Suprapubic skin (tissue), 4 donors: Measurements from ENCODE around the gene METTL5. TPM values are rescaled to one million over a fixed set of nuclear protein-coding genes. Genes with fewer than 3 reads are reported as not detected.
"Not testable (repeated sequence)": the region's sequence is repeated elsewhere in the genome, so short reads cannot be mapped to it uniquely, and the experiment has no call there.

Source experiments
- DNase-seq, 2 donors: peaks; one replicate each; pipeline ENCODE4 v3.0.0-alpha.2; 2019; ENCODE audit warnings: low spot score in 2 of 2
- H3K27ac ChIP-seq: fragments of 200-600 bp; sonication (generic); one replicate; pipeline ENCODE4 v1.5.1; 2019
- H3K27me3 ChIP-seq: fragments of 200-600 bp; sonication (generic); one replicate; pipeline ENCODE4 v1.5.1; 2019
- H3K36me3 ChIP-seq: fragments of 200-600 bp; sonication (generic); one replicate; pipeline ENCODE4 v1.5.1; 2019
- H3K4me1 ChIP-seq: fragments of 200-600 bp; sonication (generic); one replicate; pipeline ENCODE4 v1.5.1; 2019
- H3K4me3 ChIP-seq: fragments of 200-600 bp; sonication (generic); one replicate; pipeline ENCODE4 v1.5.1; 2019; ENCODE audit warnings: mild to moderate bottlenecking
- H3K9me3 ChIP-seq: fragments of 200-600 bp; sonication (generic); one replicate; pipeline ENCODE4 v1.5.1; 2019
- EP300 ChIP-seq: sonication (generic); formaldehyde crosslinking; IDR thresholded peaks from one replicate; pipeline ENCODE4 v1.6.1; 2017; ENCODE audit warnings: antibody characterized with exemption
- POLR2A ChIP-seq, 2 donors: fragments of 450-650 bp; IDR thresholded peaks; one replicate each; pipeline ENCODE4 v1.6.1; 2017; ENCODE audit warnings: antibody characterized with exemption in 2 of 2, mild to moderate bottlenecking in 2 of 2, moderate library complexity in 2 of 2
- POLR2AphosphoS5 ChIP-seq, 3 donors: sonication (generic); formaldehyde crosslinking; IDR thresholded peaks; one replicate each; pipeline ENCODE4 v1.6.1; 2017; ENCODE audit warnings: antibody characterized with exemption in 3 of 3
- WGBS: methylation state at CpG from one replicate; pipeline ENCODE4 v1.1.5; 2018; 5-methylcytosine and 5-hydroxymethylcytosine counted together
- total RNA-seq, 4 donors: library from RNA; depleted of rRNA; stranded (reverse); fragments of >200 nt; gene quantifications; one replicate each; pipeline ENCODE4 v1.1.0, GENCODE V29; 2016
- TF ChIP-seq, protein P1 (sequence below), 2 donors: fragments of 200-600 bp in 1 of 2; fragments of 450-650 bp in 1 of 2; sonication (generic) in 1 of 2; IDR thresholded peaks; one replicate each; pipeline ENCODE4 v1.5.1; 2016 to 2019; ENCODE audit warnings: antibody characterized with exemption in 2 of 2, mild to moderate bottlenecking in 1 of 2, moderate library complexity in 1 of 2

METTL5 gene
- total RNA-seq, 4 donors from 2014 or later, result 34.8 to 43.9 (median 41.2) TPM

DNA sequence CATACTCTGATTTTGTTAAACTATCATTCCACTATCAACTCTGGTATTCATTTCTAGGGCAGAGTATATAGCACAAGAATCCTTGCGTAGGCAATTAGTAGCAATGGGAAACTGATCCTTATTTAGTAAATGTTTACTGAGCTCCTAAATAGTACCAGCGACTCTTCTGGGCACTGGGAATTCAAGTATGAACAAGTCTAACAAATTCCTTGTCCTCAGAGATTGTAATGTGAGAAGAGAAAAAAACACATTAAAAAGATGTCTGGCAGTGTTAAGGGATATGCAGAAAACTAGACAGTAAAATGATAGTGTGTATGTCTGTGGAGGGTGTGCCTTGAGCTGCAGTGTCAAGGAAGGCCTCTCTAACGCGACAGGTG is 721 bp downstream of the METTL5 start:
- peak overlapping the region; percentile 87 for H3K4me3 ChIP-seq
- DNase-seq, result no peak
- 21% methylated on average over 4 of the region's 4 CpGs for WGBS
- no peaks in the 10 kb centered on the region for H3K9me3 ChIP-seq
- H3K27ac ChIP-seq, result peak overlapping the region; percentile 85
- H3K36me3 ChIP-seq, result peaks cover 10% of the 10 kb centered on the region
- H3K27me3 ChIP-seq, result no peaks in the 10 kb centered on the region
- H3K4me1 ChIP-seq, result peaks cover 43% of the 10 kb centered on the region
- no peak for TF ChIP-seq POLR2AphosphoS5 (IDR thresholded peaks at IDR 0.05)
- no peak for TF ChIP-seq EP300
- TF ChIP-seq POLR2A (IDR thresholded peaks at IDR 0.05), result no peak
- TF ChIP-seq, protein P1, sequence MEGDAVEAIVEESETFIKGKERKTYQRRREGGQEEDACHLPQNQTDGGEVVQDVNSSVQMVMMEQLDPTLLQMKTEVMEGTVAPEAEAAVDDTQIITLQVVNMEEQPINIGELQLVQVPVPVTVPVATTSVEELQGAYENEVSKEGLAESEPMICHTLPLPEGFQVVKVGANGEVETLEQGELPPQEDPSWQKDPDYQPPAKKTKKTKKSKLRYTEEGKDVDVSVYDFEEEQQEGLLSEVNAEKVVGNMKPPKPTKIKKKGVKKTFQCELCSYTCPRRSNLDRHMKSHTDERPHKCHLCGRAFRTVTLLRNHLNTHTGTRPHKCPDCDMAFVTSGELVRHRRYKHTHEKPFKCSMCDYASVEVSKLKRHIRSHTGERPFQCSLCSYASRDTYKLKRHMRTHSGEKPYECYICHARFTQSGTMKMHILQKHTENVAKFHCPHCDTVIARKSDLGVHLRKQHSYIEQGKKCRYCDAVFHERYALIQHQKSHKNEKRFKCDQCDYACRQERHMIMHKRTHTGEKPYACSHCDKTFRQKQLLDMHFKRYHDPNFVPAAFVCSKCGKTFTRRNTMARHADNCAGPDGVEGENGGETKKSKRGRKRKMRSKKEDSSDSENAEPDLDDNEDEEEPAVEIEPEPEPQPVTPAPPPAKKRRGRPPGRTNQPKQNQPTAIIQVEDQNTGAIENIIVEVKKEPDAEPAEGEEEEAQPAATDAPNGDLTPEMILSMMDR (IDR thresholded peaks at IDR 0.05), result no peak

- H3K4me1 ChIP-seq, result peaks cover 35% of the 10 kb centered on the region
- DNase-seq, result no peak
- no peaks in the 10 kb centered on the region for H3K9me3 ChIP-seq
- WGBS, result 93% methylated on average over 4 of the region's 4 CpGs
- TF ChIP-seq POLR2A (IDR thresholded peaks at IDR 0.05), result no peak
- TF ChIP-seq, protein P1 (IDR thresholded peaks at IDR 0.05), result no peak
- TF ChIP-seq POLR2AphosphoS5 (IDR thresholded peaks at IDR 0.05), result no peak
- TF ChIP-seq EP300, result no peak
- no peak overlapping the region for H3K4me3 ChIP-seq
- H3K36me3 ChIP-seq, result peaks cover 21% of the 10 kb centered on the region
- H3K27ac ChIP-seq, result no peak overlapping the region
- no peaks in the 10 kb centered on the region for H3K27me3 ChIP-seq
These were observed 1.8 kb downstream of the METTL5 start for GRCh38 chr2:169822785-169823392.

- 66% methylated on average over 3 of the region's 3 CpGs for WGBS
These were observed 2.7 kb downstream of the METTL5 start for GRCh38 chr2:169822036-169822435.

DNA sequence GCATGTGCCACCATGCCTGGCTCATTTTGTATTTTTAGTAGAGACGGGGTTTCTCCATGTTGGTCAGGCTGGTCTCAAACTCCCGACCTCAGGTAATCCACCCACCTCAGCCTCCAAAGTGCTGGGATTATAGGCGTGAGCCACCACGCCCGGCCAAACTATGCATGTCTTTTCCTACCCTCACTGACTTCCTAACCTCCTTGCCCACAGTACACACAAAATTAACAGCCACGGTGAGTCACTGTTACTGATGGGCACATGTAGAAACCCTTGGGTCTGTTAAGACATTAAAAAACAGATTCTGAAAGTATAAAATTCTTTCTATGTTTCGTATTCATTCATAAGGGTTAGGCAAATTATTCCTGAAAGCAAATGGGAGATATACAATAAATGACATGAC is 4.6 kb downstream of the METTL5 start:
- not testable (repeated sequence) for H3K4me3 ChIP-seq, H3K27me3 ChIP-seq, H3K27ac ChIP-seq, DNase-seq, H3K9me3 ChIP-seq
- 72% methylated on average over 7 of the region's 7 CpGs for WGBS
- Histone ChIP-seq H3K36me3 (peaks cover 40% of the 10 kb centered on the region), H3K4me1 (peaks cover 29% of the 10 kb centered on the region)

More at GRCh38 chr2:169822036-169822435, 2.7 kb downstream of the METTL5 start:
- Histone ChIP-seq H3K4me3 (no peak overlapping the region), H3K36me3 (peaks cover 29% of the 10 kb centered on the region), H3K27ac (no peak overlapping the region), H3K4me1 (peaks cover 34% of the 10 kb centered on the region), H3K9me3 (no peaks in the 10 kb centered on the region), H3K27me3 (no peaks in the 10 kb centered on the region)
- no peak for TF ChIP-seq POLR2A (IDR thresholded peaks at IDR 0.05)
- TF ChIP-seq, protein P1 (IDR thresholded peaks at IDR 0.05), result no peak
- TF ChIP-seq EP300, result no peak
- DNase-seq, result no peak

- Histone ChIP-seq H3K4me1 (peaks cover 23% of the 10 kb centered on the region), H3K27me3 (no peaks in the 10 kb centered on the region), H3K36me3 (peaks cover 47% of the 10 kb centered on the region), H3K9me3 (no peaks in the 10 kb centered on the region), H3K4me3 (no peak overlapping the region), H3K27ac (no peak overlapping the region)
- TF ChIP-seq POLR2AphosphoS5 (IDR thresholded peaks at IDR 0.05) (no peak), POLR2A (IDR thresholded peaks at IDR 0.05) (no peak), EP300 (no peak)
- TF ChIP-seq, protein P1 (IDR thresholded peaks at IDR 0.05), result no peak
- no peak for DNase-seq
- 69% methylated on average over 1 of the region's 1 CpG for WGBS
These were observed 5.6 kb downstream of the METTL5 start for GRCh38 chr2:169819106-169819505.

DNA sequence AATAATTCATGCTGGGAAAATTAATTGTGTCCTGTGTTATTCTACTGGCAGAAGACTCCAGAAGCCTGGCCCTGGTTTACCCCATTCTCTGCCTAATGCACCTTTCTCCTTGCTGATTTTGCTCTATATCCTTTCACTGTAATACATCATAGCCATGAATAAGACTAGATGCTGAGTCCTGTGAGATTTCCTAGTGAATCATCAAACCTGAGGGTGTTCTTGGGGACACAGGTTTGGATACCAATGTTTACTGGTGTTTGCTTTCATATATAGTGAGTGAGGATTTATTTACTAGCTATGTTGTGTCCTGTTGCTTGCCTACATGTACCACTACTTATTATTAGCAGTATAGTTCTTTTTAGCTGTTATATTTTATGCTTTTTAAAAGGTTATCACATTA is 6.5 kb downstream of the METTL5 start:
- peaks cover 15% of the 10 kb centered on the region for H3K4me1 ChIP-seq
- H3K9me3 ChIP-seq, result no peaks in the 10 kb centered on the region
- TF ChIP-seq EP300, result no peak
- no peak for TF ChIP-seq POLR2A (IDR thresholded peaks at IDR 0.05)
- TF ChIP-seq POLR2AphosphoS5 (IDR thresholded peaks at IDR 0.05), result no peak
- TF ChIP-seq, protein P1 (IDR thresholded peaks at IDR 0.05), result no peak
- H3K27ac ChIP-seq, result no peak overlapping the region
- no peaks in the 10 kb centered on the region for H3K27me3 ChIP-seq
- no peak overlapping the region for H3K4me3 ChIP-seq
- H3K36me3 ChIP-seq, result peaks cover 54% of the 10 kb centered on the region
- no peak for DNase-seq

DNA sequence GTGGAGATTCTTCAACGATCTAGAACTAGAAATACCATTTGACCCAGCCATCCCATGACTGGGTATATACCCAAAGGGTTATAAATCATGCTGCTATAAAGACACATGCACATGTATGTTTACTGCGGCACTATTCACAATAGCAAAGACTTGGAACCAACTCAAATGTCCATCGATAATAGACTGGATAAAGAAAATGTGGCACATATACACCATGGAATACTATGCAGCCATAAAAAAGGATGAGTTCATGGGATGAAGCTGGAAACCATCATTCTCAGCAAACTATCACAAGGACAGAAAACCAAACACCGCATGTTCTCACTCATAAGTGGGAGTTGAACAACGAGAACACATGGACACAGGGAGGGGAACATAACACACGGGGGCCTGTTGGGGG is 7.3 kb downstream of the METTL5 start:
- not testable (repeated sequence) for H3K27me3 ChIP-seq, DNase-seq, H3K9me3 ChIP-seq, H3K4me3 ChIP-seq, H3K27ac ChIP-seq, H3K4me1 ChIP-seq
- peaks cover 63% of the 10 kb centered on the region for H3K36me3 ChIP-seq
- WGBS, result 96% methylated on average over 6 of the region's 6 CpGs

GRCh38 chr2:169816961-169817360 is 7.7 kb downstream of the METTL5 start:
- not testable (repeated sequence) for H3K4me1 ChIP-seq, H3K27me3 ChIP-seq, H3K4me3 ChIP-seq, H3K27ac ChIP-seq, DNase-seq, H3K9me3 ChIP-seq
- H3K36me3 ChIP-seq, result peaks cover 67% of the 10 kb centered on the region
